HG02798 (cell line): Measurements from ENCODE around the gene FAM110D.

ENCODE experiments used
- ATAC-seq: cut with Tn5 transposase; IDR thresholded peaks from one replicate; pipeline ENCODE4 v1.9.1; 2021; ENCODE audit warnings: mild to moderate bottlenecking; ENCODE audit not compliant: unreplicated experiment, poor library complexity

FAM110D gene

DNA sequence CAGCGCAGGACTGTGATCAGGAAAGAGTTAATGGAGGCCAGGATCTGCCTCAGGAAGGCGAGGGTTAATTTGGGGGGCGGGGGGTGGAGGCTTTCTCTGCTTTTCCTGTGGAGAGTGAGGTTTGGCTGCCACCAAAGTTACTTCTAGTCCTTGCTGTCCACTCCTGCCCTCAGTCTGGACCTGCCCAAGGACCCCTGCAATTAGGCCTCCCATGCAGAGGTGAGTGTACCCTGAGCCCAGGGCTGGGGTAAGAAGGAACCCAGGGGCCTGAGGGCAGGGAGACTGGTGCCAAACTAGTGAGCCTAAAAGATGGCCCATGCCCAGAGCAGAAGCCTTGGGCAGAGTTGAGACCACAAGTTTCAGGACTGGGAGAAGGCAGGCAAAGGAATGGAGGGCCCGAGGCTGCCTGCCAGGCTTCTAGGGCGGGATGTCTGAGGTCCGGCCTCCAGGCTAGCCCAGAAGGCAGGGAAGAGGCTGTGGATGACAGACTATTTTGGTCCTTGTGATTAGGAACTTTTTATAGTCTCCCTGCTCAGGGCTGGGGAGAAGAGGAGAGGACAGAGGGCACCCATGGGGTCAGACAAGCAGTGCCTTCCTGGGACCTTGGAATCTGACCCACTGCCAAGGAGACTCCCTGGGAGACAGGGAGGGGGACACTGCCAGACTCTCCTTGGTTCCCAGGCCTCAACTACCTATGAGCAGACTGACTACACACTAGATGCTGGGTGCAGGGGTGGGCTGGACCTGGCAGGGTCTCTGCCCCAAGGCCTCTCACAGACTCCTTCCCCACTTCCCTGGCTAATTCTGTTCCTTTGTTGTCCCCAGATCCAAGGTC lies at the start of gene FAM110D:
Gene FAM110D (plus strand): TSS at position 172 of the 835 bp plus-strand sequence. CDS start 2,213 bp downstream, outside the sequence.
- ATAC-seq = no peak

DNA sequence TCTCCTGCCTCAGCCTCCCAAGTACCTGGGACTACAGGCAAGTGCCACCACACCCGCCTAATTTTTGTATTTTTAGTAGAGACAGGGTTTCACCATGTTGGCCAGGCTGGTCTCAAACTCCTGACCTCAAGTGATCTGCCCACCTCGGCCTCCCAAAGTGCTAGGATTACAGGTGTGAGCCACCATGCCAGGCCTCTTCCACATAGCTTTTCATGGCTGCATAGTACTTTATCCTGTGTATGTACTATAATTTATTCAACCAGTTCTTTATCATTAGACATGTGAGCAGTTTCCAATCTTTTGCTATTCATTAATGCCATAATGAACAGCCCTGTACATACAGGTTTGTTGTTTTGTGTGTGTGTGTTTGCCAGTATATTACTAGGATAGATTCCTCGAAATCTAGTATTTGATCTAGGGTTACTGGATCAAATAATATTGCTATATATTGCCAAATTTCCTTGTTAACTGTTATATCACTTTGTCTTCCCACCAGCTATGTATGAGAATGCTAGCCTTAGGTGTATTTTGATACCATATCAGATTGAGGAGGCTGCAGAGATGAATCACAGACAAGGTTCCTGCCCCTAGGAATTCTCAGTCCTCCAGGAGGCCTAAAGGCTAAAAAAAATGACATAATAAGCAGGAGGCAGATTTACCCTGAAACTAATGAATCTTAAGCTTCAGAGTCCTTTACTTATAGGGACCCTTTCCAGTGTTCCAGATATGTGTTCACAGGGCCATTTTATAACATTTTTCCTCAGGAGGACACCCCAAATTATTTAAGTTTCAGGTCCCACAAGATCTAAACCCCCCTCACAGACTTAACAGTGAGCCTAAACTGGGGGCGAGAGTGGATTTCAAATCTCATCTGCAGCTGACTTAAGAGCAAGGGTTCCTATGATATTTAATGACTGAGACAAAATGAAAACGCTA lies 49.4 kb upstream of the FAM110D start:
- no peak for ATAC-seq

DNA sequence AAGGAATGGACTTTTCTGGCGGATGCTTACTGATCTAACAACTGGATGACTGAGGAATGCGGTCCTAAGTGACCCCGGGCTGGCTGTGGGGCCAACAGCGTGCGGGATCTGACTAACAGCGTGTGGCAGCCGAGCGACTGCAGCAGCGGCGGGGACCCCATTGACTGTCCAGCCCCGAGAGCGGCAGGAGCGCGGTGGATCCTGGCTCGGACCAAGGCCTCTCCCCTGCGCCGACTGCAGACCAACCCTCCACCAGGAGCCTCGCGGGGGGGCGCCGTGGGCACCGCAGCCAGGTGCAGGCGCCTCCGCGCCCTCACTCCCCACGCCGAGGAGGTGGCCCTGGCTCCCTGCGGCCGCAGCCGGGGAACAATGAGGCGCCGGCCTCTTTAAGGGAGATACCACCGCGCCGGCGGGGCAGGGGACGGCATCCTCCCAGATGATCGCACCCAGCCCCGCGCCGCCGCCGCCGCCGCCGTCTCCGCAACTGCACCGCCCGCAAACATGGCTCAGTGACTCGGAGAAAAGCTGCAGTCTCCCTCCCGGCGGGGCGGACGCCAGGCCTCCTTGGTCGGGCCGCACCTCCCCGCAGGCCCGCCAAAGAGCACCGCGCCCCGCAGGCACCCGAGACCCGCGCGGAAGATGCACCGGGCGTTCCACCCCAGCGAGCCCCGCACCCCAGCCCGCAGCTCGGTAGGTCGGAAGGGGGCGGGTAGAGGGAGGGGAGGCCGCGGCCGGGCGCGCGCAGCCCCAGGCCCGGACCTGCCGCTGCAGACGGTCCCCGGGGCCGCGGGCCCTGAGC lies 47.9 kb upstream of the FAM110D start:
- ATAC-seq = peak; percentile 49

DNA sequence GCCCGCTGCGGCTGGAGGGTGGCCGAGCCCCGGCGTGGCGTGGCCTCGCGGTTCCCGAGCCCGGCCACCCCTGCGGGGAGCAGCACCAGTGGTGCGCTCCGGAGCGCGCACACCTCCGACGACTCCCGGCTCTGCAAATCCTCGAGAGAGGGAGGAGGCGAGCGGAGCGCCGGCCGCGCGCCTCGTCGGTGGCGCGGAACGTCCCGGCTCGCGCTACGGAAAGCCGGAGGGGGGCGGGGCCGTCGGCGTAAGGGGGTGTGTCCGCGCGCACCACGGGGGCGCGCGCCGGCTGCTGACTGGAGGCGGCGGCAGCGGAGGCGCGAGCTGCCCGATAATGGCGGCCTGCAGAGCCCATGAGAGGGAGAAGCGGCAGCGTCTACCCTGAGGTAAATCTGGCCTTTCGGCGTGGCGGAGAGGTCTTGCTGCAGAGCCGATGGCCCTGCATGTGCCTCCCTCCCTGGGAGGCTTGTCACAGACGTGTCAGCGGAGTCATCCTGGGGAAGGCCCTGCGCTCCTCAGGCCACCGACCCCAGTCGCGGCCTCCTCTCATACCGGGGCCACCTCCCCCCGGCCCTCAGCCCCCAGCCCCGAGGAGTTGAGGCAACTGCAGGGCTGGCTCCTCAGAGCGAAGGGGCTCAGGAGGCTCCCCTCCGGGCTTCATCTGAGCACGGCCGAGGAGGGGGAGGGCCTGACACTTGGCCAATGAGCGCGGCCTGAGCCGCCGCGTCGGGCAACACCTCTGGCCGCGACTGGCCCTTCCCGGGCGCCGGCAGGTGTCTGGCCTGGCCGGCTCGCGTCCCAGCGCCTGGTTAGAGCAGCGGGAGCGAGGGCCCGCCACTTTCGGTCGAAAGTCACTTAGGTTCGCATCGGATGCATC lies 47.1 kb upstream of the FAM110D start, which contains the start of gene PDIK1L:
Gene PDIK1L (plus strand): TSS at position 295 of the 877 bp plus-strand sequence. CDS start 2,485 bp downstream, outside the sequence.
- ATAC-seq = peak; percentile 82

DNA sequence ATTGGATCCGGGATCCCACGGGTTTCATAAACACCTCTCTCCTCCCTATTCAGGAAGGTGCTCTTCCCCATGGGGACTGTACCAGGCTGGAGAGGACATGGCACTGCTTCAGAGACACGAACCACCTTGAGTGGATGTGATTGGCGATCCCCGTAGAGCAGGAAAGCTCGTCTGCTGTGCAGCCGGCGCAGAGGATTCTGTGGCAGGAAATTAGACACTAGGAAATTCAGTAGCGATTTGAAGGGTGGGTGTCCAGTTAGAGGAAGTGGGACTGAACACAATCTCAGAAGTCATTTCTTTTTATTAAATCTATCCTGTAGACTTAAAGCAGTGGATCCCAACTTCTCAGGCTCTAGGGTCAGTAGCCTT lies 46.5 kb upstream of the FAM110D start:
- no peak for ATAC-seq

DNA sequence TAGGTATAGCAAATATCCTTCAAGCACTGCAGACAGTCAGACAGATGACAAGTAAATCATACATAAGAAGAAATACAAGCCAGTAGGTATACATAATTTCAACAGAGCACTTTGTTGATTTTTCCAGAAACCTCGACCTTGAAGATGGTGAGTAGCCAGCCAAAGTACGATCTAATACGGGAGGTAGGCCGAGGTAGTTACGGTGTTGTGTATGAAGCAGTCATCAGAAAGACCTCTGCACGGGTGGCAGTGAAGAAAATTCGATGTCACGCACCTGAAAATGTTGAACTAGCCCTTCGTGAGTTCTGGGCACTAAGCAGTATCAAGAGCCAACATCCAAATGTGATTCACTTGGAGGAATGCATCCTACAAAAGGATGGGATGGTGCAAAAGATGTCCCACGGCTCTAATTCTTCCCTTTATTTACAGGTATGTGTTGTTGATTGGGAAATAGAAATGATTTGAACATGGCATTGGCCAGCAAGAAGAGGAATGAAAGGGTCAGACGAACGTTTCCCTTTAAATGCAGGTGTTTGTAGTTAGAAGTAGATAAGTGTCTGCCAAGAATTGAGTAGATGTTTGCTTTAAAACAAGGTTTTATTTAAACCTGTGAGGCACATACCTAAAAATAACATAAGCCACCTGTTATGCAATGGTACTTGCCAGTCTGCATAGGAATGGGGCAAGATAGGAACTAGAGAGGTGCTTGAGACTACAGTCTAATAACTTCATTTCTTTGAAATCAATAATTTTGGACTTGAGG lies 44.5 kb upstream of the FAM110D start:
- ATAC-seq = no peak

DNA sequence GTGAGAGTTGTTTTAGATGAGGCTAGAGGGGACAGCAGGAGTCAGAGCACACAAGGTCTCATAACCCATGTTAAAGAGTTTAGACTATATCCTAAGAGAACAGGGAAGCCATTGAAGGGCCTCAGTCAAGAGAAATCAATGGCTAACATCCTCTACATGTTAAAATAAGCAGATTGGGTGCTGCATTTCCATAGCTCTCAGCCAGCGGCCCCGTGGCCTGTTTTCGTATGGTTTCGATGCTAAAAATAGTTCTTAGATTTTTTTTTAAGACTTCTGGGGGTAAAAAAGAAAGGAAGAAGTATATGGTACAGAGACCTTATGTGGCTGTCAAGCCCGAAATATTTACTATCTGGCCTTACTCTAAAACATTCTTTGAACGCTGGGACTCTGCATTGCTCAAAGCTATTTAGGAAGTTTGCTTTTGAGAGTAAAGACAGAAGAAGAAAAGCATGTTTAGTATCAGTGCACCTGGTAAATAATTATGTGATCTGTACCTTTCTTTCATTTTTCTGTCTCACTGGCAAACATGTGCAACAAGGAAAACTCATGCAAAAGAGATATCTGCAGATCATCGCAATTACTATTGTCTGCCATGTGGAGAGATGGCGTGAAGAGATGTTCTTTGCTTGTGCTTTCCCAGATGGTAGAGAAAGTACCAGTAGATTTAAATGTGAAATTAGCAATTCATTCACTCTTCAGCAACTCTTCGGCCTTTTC lies 38.8 kb upstream of the FAM110D start:
- ATAC-seq = no peak

DNA sequence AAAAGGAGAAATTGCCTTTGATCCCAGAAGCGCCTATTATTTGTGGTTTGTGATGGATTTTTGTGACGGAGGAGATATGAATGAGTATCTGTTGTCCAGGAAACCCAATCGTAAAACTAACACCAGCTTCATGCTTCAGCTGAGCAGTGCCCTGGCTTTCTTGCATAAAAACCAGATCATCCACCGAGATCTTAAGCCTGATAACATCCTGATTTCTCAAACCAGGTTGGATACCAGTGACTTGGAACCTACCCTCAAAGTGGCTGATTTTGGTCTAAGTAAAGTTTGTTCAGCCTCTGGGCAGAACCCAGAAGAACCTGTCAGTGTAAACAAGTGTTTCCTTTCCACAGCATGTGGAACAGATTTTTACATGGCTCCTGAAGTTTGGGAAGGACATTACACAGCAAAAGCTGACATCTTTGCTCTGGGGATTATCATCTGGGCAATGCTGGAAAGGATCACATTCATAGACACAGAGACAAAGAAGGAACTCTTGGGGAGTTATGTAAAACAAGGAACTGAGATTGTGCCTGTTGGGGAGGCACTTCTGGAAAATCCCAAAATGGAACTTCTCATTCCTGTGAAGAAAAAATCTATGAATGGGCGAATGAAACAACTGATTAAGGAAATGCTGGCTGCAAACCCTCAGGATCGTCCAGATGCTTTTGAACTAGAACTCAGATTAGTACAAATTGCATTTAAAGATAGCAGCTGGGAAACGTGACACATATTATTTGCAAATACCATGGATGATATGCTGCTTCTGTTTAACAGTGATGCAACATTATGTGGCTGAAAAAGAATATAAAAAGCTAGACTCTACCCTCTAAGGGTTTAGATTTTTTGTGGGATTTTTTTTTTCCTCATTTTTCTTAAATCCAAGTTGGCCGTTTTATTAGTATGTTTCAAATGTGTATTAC lies 36.8 kb upstream of the FAM110D start:
- ATAC-seq = no peak

DNA sequence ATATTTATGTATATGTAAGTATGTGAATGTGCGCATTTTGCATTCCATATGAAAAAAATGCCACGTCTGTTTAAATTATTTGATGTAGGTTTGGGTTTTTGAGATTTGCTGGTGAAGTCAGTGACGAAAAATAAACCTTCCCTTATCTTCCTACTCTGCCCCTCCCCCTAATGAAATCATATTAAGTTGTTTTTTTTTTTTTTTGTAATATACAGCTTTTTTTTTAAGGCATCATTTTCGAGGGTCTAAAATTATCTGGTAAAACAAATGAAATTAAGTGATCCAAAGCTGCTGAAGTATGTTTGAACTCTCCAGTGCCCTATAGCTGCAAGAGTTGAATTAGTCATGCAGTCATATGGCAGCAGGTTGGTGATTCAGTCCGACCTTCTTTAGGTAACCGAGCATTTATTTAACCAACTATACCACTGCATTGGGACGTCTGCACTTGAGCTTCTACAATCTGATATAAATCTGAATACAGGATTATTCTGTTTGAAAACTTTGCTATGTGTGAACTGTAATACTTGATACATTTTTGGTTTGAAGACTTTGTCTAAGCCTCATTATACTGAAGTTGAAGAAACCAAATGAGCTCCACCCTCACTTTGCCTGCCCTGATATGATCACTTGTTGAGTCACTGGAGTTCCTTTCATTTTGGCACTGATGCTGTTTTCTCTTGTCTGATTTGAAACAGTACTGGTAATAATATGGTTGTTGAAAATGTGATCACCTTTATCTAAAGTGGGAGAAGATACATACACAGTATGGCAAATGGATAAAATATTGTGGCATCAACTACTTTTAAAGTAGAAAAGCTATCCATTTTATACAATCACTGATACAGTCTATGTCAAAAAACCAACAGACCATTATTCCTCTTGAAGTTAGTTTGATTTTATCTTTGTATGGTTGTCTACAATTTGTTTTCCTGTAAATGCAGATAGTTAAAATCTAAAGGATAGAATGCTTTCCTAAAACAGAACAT lies 35.6 kb upstream of the FAM110D start:
- no peak for ATAC-seq

DNA sequence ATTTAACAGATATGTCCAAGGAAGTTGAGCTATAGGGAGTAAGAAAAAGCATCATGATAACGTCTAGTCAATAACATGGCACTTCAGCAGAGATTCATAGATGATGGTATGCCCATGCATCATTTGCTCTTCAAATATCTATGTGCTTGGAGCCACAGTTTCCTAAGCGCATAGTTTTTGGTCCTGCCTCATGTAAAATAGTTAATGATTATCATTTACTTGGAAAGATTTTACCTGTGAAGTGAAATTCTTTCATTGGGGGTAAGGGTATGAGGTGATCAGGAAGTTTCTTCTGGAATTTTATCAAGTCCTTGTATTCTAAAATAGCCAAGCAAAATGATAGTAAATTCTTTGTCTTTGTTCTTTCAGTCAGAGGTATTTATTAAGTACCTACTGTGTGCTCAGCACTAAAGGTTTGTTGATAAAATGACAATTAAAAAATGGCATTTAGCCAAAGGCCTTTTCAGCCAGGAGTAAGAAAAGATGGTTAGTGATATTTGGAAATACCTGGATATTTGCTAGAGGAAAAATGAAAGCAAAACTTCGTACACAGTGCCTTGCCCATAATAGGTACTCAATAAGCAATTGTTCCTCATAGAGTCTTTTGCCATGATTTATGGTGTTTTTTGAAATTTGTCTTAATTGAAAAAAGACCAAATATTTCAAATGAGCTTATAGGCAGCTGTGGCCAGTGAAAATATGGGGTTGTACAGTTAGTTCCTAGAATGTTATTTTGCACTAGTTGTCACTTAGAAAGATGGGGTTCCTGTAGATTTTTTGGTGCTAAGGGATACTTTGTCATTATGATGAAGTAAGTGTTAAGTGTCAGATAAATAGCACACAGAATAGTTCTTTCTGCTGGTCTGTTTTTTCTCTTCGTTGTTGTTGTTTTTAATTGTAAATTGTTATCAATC lies 34.2 kb upstream of the FAM110D start:
- no peak for ATAC-seq

DNA sequence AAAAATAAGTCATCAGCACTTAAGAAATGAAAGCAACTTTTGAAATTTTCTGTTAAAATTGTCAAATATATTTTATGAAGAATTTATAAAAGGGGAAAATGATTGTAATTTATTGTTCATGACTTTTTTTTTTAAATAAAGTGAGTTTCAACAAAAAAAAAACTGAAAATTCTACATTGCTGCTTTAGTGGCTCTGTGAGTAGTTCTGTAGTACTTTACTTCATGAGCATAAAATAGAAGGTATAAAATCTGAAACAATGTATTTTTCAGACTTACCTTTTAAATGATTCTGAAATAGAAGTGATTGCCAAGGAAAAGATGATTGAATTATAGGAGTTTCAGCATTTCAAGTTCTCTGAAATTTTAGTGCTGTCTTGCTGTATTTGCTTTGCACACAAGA lies 33.5 kb upstream of the FAM110D start:
- no peak for ATAC-seq

DNA sequence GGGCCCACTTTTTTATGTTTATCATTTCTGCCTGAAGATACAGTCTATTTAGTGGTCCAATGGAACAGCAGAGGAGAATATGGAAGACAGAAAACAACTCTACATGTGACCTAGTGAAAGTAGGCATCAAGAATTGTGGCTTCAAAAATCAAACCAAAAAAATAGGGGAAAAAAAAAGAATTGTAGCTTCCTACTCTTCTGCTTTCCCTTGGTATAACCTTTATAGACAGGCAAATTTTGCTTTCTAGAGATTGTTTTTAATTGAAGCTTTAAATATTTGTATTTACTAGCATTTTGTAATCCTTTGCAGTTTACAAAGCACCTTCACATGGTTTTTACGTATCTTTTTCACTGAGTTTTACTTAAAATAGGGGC lies 32.9 kb upstream of the FAM110D start:
- ATAC-seq = no peak

DNA sequence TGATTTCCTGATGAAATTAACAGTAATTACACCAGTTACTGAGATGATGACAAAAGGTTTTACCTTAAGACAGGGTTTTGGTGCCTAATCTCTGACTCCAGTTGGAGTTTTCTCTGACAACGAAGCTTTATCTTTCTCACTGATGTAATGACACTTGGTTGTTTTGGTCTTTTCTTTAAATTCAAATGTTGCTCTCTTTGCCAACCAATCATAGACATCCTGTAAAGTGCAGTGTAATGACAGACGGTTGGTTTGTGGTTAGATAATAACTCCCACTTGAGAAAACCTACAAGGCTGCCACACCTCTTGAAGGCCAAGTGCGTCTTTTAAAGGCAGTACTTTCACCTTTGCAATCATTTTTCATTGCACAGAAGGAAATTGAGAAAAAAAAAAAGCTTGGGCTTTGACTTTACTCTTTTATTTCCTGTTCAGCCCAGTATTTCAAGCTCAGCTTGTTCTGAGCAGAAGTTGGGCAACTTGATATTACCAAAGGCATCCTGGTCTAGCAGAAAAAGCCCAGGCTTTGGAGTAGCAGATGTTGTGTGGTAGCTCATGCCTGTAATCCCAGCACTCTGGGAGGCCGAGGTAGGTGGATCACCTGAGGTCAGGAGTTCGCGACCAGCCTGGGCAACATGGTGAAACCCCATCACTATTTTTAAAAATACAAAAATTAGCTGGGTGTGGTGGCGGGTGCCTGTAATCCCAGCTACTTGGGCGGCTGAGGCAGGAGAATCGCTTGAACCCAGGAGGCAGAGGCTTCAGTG lies 32.4 kb upstream of the FAM110D start:
- peak; percentile 65 for ATAC-seq
